Measurements from ENCODE around the gene SPDEF. TPM values are rescaled to one million over a fixed set of nuclear protein-coding genes. Genes with fewer than 3 reads are reported as not detected.

The SPDEF gene
- total and polyA plus RNA-seq, 2 experiments from 2014 or later: 0.69 TPM; not detected in 1

DNA sequence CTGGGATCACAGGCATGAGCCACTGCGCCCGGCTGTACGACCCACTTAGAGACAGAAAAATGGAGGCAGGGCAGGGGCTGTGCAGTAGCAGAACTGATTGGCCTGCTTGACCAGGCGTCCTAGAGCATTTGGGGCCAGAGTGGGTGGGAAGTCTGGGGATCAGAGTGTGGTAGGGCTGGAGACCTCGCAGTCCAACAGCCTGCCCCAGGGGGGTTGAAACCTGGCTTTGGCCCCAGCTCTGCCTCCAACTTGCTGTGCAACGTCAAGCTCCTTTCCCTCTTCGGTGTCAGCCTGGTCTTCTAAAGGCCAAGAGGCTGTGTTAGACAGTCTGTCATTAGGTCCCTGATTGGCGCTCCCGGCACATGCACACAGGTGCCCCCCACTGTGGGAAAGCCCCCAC is 15.3 kb upstream of the SPDEF start:
- DNase-seq (ENCODE audit: low spot score) (no peak), ATAC-seq (no peak)
- no peak overlapping the region for H3K4me3 Mint-ChIP-seq
- Histone ChIP-seq H3K27ac (ENCODE audit: low read depth) (no peak overlapping the region), H3K9me2 (ENCODE audit: insufficient read depth) (no peaks in the 10 kb centered on the region), H3K4me3 (no peak overlapping the region), H4K20me1 (replicated peaks; ENCODE audit: insufficient read depth) (0 out of 2 replicates have a peak, but pooled peaks cover 3% of the 10 kb centered on the region), H3K27me3 (ENCODE audit: insufficient read depth) (no peaks in the 10 kb centered on the region), H3F3A (replicated peaks; ENCODE audit: low read depth) (no peaks in the 10 kb centered on the region), H3K79me2 (replicated peaks; ENCODE audit: insufficient read depth) (no peaks in the 10 kb centered on the region), H3K4me2 (no peak overlapping the region), H3K36me3 (ENCODE audit: insufficient read depth) (no peaks in the 10 kb centered on the region), H2AFZ (no peak overlapping the region), H3K4me1 (ENCODE audit: insufficient read depth) (peaks cover 15% of the 10 kb centered on the region)
- no peaks in the 10 kb centered on the region for H3K36me3 Mint-ChIP-seq (ENCODE audit: low read depth)
- no peak overlapping the region for H3K27ac Mint-ChIP-seq
- no peaks in the 10 kb centered on the region; the same call in 1 of the 3 replicates for H3K9me3 Mint-ChIP-seq
- TF ChIP-seq ZNF462 (CRISPR knock-in tag; IDR thresholded peaks at IDR 0.05) (no peak), EZH2 (IDR thresholded peaks at IDR 0.05; ENCODE audit: low read depth, unreplicated experiment) (no peak), ZNF331 (CRISPR knock-in tag; IDR thresholded peaks at IDR 0.05; ENCODE audit: low read depth) (no peak), REST (IDR thresholded peaks at IDR 0.05; ENCODE audit: unreplicated experiment) (no peak), ETS1 (IDR thresholded peaks at IDR 0.05) (no peak), EZH2phosphoT487 (IDR thresholded peaks at IDR 0.05; ENCODE audit: unreplicated experiment) (no peak), CREB1 (CRISPR knock-in tag; IDR thresholded peaks at IDR 0.05; ENCODE audit: low read depth) (no peak), JUNB (IDR thresholded peaks at IDR 0.05; ENCODE audit: unreplicated experiment) (no peak), POLR2AphosphoS5 (IDR thresholded peaks at IDR 0.05; ENCODE audit: low read depth) (no peak), STAT1 (IDR thresholded peaks at IDR 0.05; ENCODE audit: unreplicated experiment) (no peak)
- peaks cover 32% of the 10 kb centered on the region for H3K4me1 Mint-ChIP-seq
- peaks cover 17% of the 10 kb centered on the region for H3K27me3 Mint-ChIP-seq (ENCODE audit: insufficient read depth, low read depth, poor library complexity)
